ENCODE results near the gene TCN2. TPM values are rescaled to one million over a fixed set of nuclear protein-coding genes. Genes with fewer than 3 reads are reported as not detected.

TCN2 gene
- total RNA-seq, 4 donors from 2014 or later: 17.3 to 248 (median 186) TPM

GRCh38 chr22:30568137-30568805 is 38.7 kb upstream of the TCN2 start:
- H3K36me3 ChIP-seq: no peaks in the 10 kb centered on the region
- H3K4me3 ChIP-seq: no peak overlapping the region
- no peak for DNase-seq
- peaks cover 0 to 38% (median under 1%) of the 10 kb centered on the region in 4 donors for H3K4me1 ChIP-seq
- TF ChIP-seq POLR2A (IDR thresholded peaks at IDR 0.05): no peak
- no peak for TF ChIP-seq CTCF (IDR thresholded peaks at IDR 0.05)
- H3K9me3 ChIP-seq: no peaks in the 10 kb centered on the region
- H3K27ac ChIP-seq: peak overlapping the region in 1 of 4 donors; percentile 9
- no peaks in the 10 kb centered on the region for H3K27me3 ChIP-seq

GRCh38 chr22:30569674-30570202 is 37.2 kb upstream of the TCN2 start:
- Histone ChIP-seq H3K27me3 (no peaks in the 10 kb centered on the region), H3K4me1 (peaks cover 0 to 44% (median 2%) of the 10 kb centered on the region in 4 donors), H3K9me3 (no peaks in the 10 kb centered on the region), H3K27ac (no peak overlapping the region), H3K36me3 (no peaks in the 10 kb centered on the region), H3K4me3 (no peak overlapping the region)
- no peak for DNase-seq
- TF ChIP-seq POLR2A (IDR thresholded peaks at IDR 0.05) (no peak), CTCF (IDR thresholded peaks at IDR 0.05) (no peak)

- no peaks in the 10 kb centered on the region for H3K9me3 ChIP-seq
- peaks cover 0 to 46% (median 2%) of the 10 kb centered on the region in 4 donors for H3K4me1 ChIP-seq
- no peak for DNase-seq
- peaks cover 0 to 10% (median 0%) of the 10 kb centered on the region in 3 donors for H3K36me3 ChIP-seq
- TF ChIP-seq POLR2A (IDR thresholded peaks at IDR 0.05) (no peak), CTCF (IDR thresholded peaks at IDR 0.05) (no peak)
- peak overlapping the region in 3 of 4 donors; percentile 75 to 97 (median 92) for H3K27ac ChIP-seq
- no peaks in the 10 kb centered on the region for H3K27me3 ChIP-seq
- peak overlapping the region in 2 of 4 donors; percentile 62 to 69 for H3K4me3 ChIP-seq
Observed at GRCh38 chr22:30572210-30572609, 34.8 kb upstream of the TCN2 start.

- H3K4me1 ChIP-seq: peaks cover 0 to 38% (median 2%) of the 10 kb centered on the region in 4 donors
- DNase-seq: peak in 2 of 3 donors; percentile 80 to 82
- peak overlapping the region in 2 of 4 donors; percentile 62 to 69 for H3K4me3 ChIP-seq
- no peaks in the 10 kb centered on the region for H3K27me3 ChIP-seq
- TF ChIP-seq CTCF (IDR thresholded peaks at IDR 0.05): no peak
- TF ChIP-seq POLR2A (IDR thresholded peaks at IDR 0.05): peak; percentile 68 to 78
- H3K9me3 ChIP-seq: no peaks in the 10 kb centered on the region
- peak overlapping the region in 3 of 4 donors; percentile 75 to 97 (median 92) for H3K27ac ChIP-seq
- peaks cover 0 to 18% (median 0%) of the 10 kb centered on the region in 3 donors for H3K36me3 ChIP-seq
Observed at GRCh38 chr22:30572840-30573593, 34.0 kb upstream of the TCN2 start.

- Histone ChIP-seq H3K36me3 (peaks cover 0 to 25% (median 2%) of the 10 kb centered on the region in 3 donors), H3K27ac (peak overlapping the region in 3 of 4 donors; percentile 75 to 97 (median 92)), H3K9me3 (no peaks in the 10 kb centered on the region), H3K4me3 (peak overlapping the region in 3 of 4 donors; percentile 29 to 69 (median 62)), H3K4me1 (peaks cover 0 to 36% (median 2%) of the 10 kb centered on the region in 4 donors), H3K27me3 (no peaks in the 10 kb centered on the region)
- DNase-seq: peak in 1 of 3 donors; percentile 69
- TF ChIP-seq POLR2A (IDR thresholded peaks at IDR 0.05): no peak
Observed at GRCh38 chr22:30573594-30574094, 33.3 kb upstream of the TCN2 start.

Measured in Peyer's patch (tissue), 4 donors.